HG03378 (cell line): Measurements from ENCODE around the gene CLUH.

Experiments
- ATAC-seq: cut with Tn5 transposase; IDR thresholded peaks from one replicate; pipeline ENCODE4 v1.9.1; 2021; ENCODE audit warnings: mild to moderate bottlenecking, moderate library complexity; ENCODE audit not compliant: unreplicated experiment

The CLUH gene

DNA sequence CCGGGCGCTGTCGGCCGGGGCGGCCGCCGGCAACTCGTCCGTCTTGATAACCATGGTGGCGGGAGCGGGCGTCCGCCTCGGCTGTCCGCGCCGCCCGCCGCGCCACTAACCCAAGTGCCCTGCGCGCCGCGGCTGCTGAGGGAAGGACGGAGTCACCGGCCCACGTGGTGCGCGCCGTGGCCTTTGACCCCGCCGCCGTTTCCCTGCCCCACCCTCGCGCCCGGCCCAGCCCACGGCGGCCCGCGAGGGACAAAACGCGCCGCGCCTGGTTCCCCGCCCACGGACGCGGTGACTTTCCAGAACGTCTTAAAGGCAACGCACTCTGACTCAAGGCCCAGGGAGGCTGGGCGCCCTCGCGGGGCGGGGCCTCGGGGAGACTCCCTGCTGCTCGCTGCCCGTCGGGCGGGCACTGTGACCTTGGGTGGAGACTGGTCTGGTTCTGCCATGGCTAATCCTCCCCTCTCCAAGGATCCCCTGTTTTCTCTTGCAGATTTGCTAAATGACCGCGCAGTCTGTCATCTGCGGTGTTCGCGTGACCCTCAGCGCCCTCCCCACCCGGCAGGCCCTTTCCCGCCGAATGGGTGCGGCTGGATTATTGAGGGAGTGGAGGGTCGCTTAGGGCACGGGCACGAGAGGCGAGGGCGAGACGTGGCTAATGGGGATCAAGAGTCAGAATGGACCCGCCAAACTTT lies at the start of gene CLUH:
CLUH (minus strand) TSS at position 157 of the 692 bp plus-strand sequence; CDS start at position 54, 103 bp downstream.
- peak; percentile 61 for ATAC-seq

GRCh38 chr17:2758870-2759269 lies 47.3 kb upstream of the CLUH start:
- no peak for ATAC-seq

- no peak for ATAC-seq
These were observed 44.5 kb upstream of the CLUH start for GRCh38 chr17:2755891-2756724.

GRCh38 chr17:2751491-2751890 lies 39.9 kb upstream of the CLUH start:
- ATAC-seq: no peak

DNA sequence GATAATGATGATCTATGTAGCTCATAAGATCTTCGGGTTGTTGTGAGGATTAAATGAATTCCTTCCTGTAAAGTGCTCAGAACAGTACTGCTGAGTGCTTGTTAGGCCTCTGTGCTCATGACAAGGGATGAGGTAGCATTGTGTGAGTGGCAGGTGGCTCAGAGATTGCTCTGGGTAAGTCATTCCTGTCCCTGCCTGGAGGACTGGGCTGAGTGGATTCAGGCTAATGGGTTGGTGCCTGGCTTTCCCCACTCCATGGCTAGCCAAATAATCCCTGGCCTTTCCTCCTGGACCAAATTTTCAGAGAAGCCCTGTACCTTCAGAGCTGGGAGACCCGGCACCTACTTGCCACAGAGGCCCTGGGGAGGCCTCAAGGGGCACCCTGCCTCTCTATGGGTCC lies 39.2 kb upstream of the CLUH start:
- ATAC-seq: no peak

DNA sequence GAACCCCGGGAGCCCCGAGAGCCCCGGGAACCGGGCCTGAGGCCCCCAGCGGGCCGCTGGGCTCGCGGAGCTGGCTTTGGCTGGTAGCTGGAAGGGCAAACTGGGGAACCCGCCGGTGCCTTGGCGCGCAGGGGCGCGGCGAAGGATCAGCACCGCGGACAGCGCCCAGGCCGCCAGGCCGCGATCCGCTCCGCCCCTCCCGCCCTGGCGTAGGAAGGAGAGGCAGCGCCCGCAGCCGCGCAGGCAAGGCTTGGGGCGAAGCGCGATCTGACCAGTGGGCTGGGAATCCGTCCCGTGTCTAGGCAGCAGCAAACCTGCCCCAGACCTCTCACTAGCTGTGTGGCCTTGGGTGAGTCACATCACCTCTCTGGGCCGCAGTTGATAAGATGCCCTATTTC lies 38.2 kb upstream of the CLUH start:
- no peak for ATAC-seq

DNA sequence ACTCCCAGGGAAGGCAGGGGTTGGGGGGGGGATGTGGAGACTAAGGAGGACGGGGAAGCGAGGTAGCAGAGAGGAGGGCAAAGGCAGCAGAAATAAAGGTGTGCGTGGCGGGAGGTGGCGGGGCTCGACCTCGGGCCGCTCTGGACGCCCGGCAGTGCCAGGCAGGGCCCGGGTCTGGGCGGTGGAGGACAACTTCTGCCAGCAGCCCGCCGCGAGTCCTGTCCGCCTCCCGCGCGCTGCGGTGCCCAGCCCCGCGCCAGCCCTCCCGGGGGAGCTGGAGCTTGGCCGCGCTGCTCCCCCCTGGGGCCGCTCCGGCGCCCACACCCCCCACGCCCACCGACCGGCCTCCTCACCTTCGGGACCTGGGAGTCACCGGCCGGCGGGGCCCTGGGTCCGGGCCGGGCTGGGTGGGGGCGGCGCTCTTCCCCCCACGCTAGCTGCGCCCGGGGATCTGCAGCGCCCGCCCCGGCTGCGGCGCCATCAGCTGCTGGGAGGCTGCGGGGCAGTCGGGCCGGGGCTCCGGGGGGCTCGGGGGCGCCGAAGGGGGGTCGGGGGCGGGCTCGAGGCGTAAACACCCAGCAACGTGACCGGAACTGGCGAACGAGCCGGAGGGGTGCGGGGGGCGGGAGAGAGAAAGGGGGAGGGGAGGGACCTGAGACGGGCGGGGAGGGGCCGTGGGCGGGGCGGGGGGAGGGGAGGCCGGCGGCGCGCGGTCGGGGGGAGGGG lies 37.7 kb upstream of the CLUH start, which contains the start of gene CCDC92B:
CCDC92B (minus strand) TSS at position 595 of the 726 bp plus-strand sequence. CDS start 14,507 bp downstream, outside the sequence.
- no peak for ATAC-seq

DNA sequence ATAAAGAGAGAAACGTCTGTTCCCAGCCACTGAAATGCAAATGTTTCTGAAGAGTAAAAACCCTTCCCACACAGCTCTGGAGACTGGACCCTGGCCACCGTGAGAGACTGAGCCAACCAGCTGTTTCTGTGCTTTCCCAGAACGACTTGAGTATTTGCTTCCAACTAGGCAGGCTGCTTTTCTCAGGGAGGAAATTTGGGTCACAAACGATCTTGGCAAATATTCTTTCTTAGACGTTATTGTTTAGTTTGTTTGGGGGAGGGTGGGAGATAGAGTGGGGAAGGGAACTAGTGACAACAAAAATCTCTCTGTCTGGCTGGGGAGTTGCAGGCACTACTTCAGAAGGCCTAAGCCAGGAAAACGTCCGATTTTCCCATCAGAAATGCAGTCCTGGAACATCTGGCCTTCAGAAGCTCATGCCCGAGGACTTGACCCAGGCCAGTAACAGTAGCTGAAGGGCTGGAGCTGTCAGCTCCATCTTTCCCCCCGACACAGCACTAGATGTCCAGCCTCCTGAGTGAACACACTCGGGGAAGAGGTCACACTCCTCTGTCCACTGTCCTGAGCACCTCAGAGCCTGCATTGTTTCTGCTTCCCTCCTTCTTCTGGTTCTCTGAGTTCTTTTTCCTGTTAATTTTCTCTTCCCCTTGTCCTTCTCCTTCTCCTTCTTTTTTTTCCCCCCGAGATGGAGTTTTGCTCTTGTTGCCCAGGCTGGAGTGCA lies 33.9 kb upstream of the CLUH start:
- no peak for ATAC-seq

DNA sequence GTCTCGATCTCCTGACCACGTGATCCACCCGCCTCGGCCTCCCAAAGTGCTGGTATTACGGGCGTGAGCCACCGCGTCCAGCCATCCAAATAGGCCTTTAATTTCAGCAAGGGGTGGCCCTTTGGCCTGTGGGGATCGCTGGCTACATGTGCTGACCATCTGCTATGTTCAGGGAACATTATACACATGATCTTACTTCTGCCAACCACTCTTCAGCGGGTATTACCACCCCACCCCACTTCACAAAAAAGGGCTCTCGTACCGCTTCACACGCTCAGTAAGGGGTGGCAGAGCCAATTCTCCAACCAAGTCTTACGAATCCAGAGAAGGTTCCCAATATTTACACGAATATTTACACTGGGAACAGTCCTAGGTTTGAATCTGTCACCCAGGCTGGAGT lies 26.1 kb upstream of the CLUH start:
- ATAC-seq: no peak

DNA sequence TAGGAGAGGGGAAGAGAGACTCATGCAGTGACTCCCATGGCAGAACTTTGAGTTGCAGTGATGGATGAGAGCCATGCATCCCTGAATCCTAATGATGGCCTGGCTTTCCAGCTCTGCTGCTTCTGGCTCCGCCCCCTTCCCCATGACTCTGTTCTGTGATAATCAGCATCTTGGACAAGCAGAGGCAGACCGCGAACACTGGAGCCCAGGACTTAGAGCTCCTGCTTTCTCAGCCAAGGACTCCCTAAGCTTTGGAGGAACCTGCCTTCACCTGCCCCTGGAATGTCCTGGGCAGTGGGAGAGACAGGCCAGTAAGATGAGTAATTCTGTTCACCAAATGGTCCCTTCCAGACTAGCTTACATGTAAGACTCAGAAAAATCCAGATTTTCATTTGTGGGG lies 25.4 kb upstream of the CLUH start:
- no peak for ATAC-seq

GRCh38 chr17:2735896-2736295 lies 24.3 kb upstream of the CLUH start:
- ATAC-seq: no peak

- ATAC-seq: no peak
These were observed 23.4 kb upstream of the CLUH start for GRCh38 chr17:2734939-2735338.

- ATAC-seq: no peak
These were observed 20.2 kb upstream of the CLUH start for GRCh38 chr17:2731807-2732206.

GRCh38 chr17:2730764-2731353 lies 19.3 kb upstream of the CLUH start:
- no peak for ATAC-seq

- no peak for ATAC-seq
These were observed 13.2 kb upstream of the CLUH start for GRCh38 chr17:2724784-2725164.

GRCh38 chr17:2723997-2724783 lies 12.6 kb upstream of the CLUH start:
- no peak for ATAC-seq

DNA sequence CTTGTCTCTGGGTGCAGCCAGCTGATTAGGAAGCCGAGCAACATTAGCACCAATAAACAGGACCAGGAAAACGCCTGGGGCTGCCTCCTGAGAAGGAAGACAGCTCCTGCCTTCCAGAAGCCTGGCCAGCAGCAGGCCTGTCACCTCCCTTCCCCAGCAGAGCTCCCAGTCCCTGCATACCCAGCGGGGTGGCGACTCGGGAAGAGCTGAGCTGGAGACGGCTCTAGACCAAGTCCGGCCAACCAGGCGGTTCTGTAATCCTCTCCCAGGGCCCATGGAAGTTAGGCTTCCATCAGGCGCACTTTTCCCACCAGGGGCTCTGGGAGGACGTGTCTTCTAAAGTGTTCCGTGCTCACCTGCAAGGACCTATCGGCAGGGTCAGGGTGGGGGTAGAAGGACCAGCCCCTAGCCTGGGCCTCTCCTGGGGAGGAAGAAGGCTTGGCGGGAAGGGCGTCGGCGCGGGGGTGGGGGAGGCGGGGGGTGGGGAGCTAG lies 12.0 kb upstream of the CLUH start:
- ATAC-seq: no peak

GRCh38 chr17:2722611-2723010 lies 11.0 kb upstream of the CLUH start:
- no peak for ATAC-seq

GRCh38 chr17:2721603-2722002 lies 10.0 kb upstream of the CLUH start:
- ATAC-seq: no peak

GRCh38 chr17:2719861-2720260 lies 8.3 kb upstream of the CLUH start:
- no peak for ATAC-seq
